ENCODE measurements around the gene PTK6.

- no peak for TF ChIP-seq CTCF (IDR thresholded peaks at IDR 0.05; ENCODE audit: low read depth, low read length, poor library complexity, severe bottlenecking)
- TF ChIP-seq EZH2phosphoT487 (IDR thresholded peaks at IDR 0.05; ENCODE audit: borderline replicate concordance, low read length): no peak
These were observed 20.3 kb upstream of the PTK6 start for GRCh38 chr20:63557481-63557891.
